Frontal cortex (tissue), 4 donors: ENCODE results near the gene COASY. TPM values are rescaled to one million over a fixed set of nuclear protein-coding genes. Genes with fewer than 3 reads are reported as not detected.
A peak's percentile ranks its signal among the peaks of the same experiment; 100 is the strongest.
"Not testable (repeated sequence)": the region's sequence is repeated elsewhere in the genome, so short reads cannot be mapped to it uniquely, and the experiment has no call there.

ENCODE experiments used
- DNase-seq, 2 donors: peaks; one replicate each; pipeline ENCODE4 v3.0.0; 2012; ENCODE audit warnings: low spot score in 2 of 2
- FAIRE-seq: peaks from 2 replicates; lab custom pipeline; 2012; peaks lifted over from hg19 to GRCh38; lab: Jason Lieb, UNC
- total RNA-seq: library from RNA; depleted of rRNA; stranded (reverse); fragments of >200 nt; gene quantifications from one replicate; pipeline ENCODE4 v1.2.3, GENCODE V29; 2014
- donor health status: control.
- donor health status: control.
- donor health status: control.

Gene COASY
- total RNA-seq, 1 donor from 2014 or later: 4.1 TPM

GRCh38 chr17:42530952-42531454, 30.9 kb upstream of the COASY start:
- FAIRE-seq: no peak

GRCh38 chr17:42531455-42532354, 30.2 kb upstream of the COASY start:
- peak in 1 of 2 donors; percentile 62 for DNase-seq
- no peak for FAIRE-seq

More at GRCh38 chr17:42530952-42531454, 30.9 kb upstream of the COASY start:
- no peak for DNase-seq

- FAIRE-seq (no peak), DNase-seq (peak in 1 of 2 donors; percentile 49)
These were observed 26.5 kb upstream of the COASY start for GRCh38 chr17:42535155-42536047.

- FAIRE-seq: no peak
- DNase-seq: peak; percentile 99
These were observed 25.9 kb upstream of the COASY start, which contains the start of gene NAGLU for GRCh38 chr17:42536048-42536371. NAGLU (plus strand) TSS chr17:42536241; CDS start chr17:42536273, 32 bp downstream.

GRCh38 chr17:42536372-42537155, 25.4 kb upstream of the COASY start:
- DNase-seq: peak; percentile 86 to 89
- FAIRE-seq: no peak

- FAIRE-seq: no peak
- no peak for DNase-seq
These were observed 24.7 kb upstream of the COASY start for GRCh38 chr17:42537156-42537805.

GRCh38 chr17:42537826-42538451, 24.0 kb upstream of the COASY start:
- DNase-seq: no peak
- FAIRE-seq: no peak

- DNase-seq: no peak
- FAIRE-seq: no peak
These were observed 23.5 kb upstream of the COASY start for GRCh38 chr17:42538482-42538881.

- FAIRE-seq, DNase-seq: not testable (repeated sequence)
These were observed 21.4 kb upstream of the COASY start for GRCh38 chr17:42540558-42540957.

GRCh38 chr17:42541041-42541833, 20.7 kb upstream of the COASY start:
- DNase-seq (no peak), FAIRE-seq (no peak)

GRCh38 chr17:42543190-42544079, 18.5 kb upstream of the COASY start:
- no peak for DNase-seq
- FAIRE-seq: no peak

GRCh38 chr17:42544874-42545283, 17.1 kb upstream of the COASY start:
- no peak for FAIRE-seq
- no peak for DNase-seq

GRCh38 chr17:42545755-42546505, 16.0 kb upstream of the COASY start:
- not testable (repeated sequence) for FAIRE-seq, DNase-seq

GRCh38 chr17:42547001-42547461, 14.9 kb upstream of the COASY start:
- no peak for DNase-seq
- FAIRE-seq: no peak

- no peak for FAIRE-seq
These were observed 14.3 kb upstream of the COASY start for GRCh38 chr17:42547698-42548069.

More at GRCh38 chr17:42547698-42548069, 14.3 kb upstream of the COASY start:
- no peak for DNase-seq
